SJCRH30 (cell line): ENCODE data around the gene PNP. TPM values are rescaled to one million over a fixed set of nuclear protein-coding genes. Genes with fewer than 3 reads are reported as not detected.

Source experiments
- DNase-seq, 2 experiments: peaks; one replicate each; pipeline ENCODE4 v3.0.0-alpha.2; 2015 to 2020
- H3K27ac ChIP-seq: fragments of 250-450 bp; sonication (Bioruptor Pico); 2 replicates; pipeline ENCODE4 v1.5.1; 2020; ENCODE audit warnings: mild to moderate bottlenecking, moderate library complexity
- H3K27me3 ChIP-seq: fragments of 250-450 bp; sonication (Bioruptor Pico); 2 replicates; pipeline ENCODE4 v1.5.1; 2020; ENCODE audit warnings: mild to moderate bottlenecking, moderate library complexity
- H3K36me3 ChIP-seq: fragments of 250-450 bp; sonication (Bioruptor Pico); 2 replicates; pipeline ENCODE4 v1.5.1; 2020; ENCODE audit warnings: mild to moderate bottlenecking, moderate library complexity
- H3K4me1 ChIP-seq: fragments of 250-450 bp; sonication (Bioruptor Pico); 2 replicates; pipeline ENCODE4 v1.5.1; 2020; ENCODE audit warnings: mild to moderate bottlenecking, moderate library complexity
- H3K4me3 ChIP-seq: fragments of 250-450 bp; sonication (Bioruptor Pico); 2 replicates; pipeline ENCODE4 v1.5.1; 2020; ENCODE audit warnings: mild to moderate bottlenecking, moderate library complexity
- H3K9me3 ChIP-seq: fragments of 250-450 bp; sonication (Bioruptor Pico); replicated peaks from 2 replicates; pipeline ENCODE4 v1.5.1; 2020; ENCODE audit warnings: mild to moderate bottlenecking, moderate library complexity
- total RNA-seq: library from RNA; depleted of rRNA; stranded (reverse); fragments of >200 nt; shearing (Covaris generic); gene quantifications from 2 replicates; pipeline ENCODE4 v1.2.3, GENCODE V29; 2014; rRNA removed

The PNP gene
- total RNA-seq, 1 experiment from 2014 or later: 36.8 TPM

DNA sequence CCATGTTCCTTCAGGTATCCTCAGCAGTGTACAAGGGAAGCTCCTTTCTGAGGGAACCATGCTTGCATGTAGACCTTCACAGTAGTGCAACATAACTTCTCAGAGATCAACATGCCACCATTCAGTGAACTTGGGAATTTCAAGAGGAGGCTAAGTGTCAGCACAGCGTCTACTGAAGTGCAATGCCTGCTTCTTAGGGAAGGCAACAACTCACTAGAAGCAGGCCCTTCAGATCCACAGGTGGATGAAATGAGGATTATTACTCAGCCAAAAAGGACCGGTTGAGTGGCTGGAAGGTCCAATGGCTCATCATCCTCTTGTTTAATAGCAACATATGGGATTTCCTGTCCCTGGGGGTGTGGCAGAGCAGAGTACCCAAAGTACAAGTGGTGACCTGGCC is 54.8 kb downstream of the PNP start:
- no peaks in the 10 kb centered on the region for H3K9me3 ChIP-seq
- H3K4me3 ChIP-seq: no peak overlapping the region
- no peaks in the 10 kb centered on the region for H3K36me3 ChIP-seq
- H3K27me3 ChIP-seq: no peaks in the 10 kb centered on the region
- no peaks in the 10 kb centered on the region for H3K4me1 ChIP-seq
- no peak overlapping the region for H3K27ac ChIP-seq
- DNase-seq: no peak

Other genes starting within 250 kb of the PNP start
- not detected in 2 replicates for gene OR11H6, start 245.7 kb upstream of the PNP start, total RNA-seq
- gene OR11H7, start 240.4 kb upstream of the PNP start, total RNA-seq: not detected in 2 replicates
- not detected in 2 replicates for gene OR11H4, start 230.1 kb upstream of the PNP start, total RNA-seq
- gene TTC5, start 163.5 kb upstream of the PNP start, total RNA-seq: 11.3 and 12.6 TPM in 2 replicates
- gene CCNB1IP1, start 136.1 kb upstream of the PNP start, total RNA-seq: 98.4 and 109 TPM in 2 replicates
- 41.2 and 44.4 TPM in 2 replicates for gene PARP2, start 125.8 kb upstream of the PNP start, total RNA-seq
- gene TEP1, start 55.9 kb upstream of the PNP start, total RNA-seq: 7.2 and 8.8 TPM in 2 replicates
- not detected in 2 replicates for gene KLHL33, start 33.2 kb upstream of the PNP start, total RNA-seq
- gene OSGEP, start 14.6 kb upstream of the PNP start, total RNA-seq: 27.2 and 34.1 TPM in 2 replicates
- gene APEX1, start 14.2 kb upstream of the PNP start, total RNA-seq: 221 and 235 TPM in 2 replicates
- gene PIP4P1, start 8.0 kb upstream of the PNP start, total RNA-seq: 24.2 and 25.0 TPM in 2 replicates
- gene RNASE10, start 36.1 kb downstream of the PNP start, total RNA-seq: not detected in 2 replicates
- gene RNASE9, start 91.6 kb downstream of the PNP start, total RNA-seq: not detected in 2 replicates
- not detected in 2 replicates for gene RNASE11, start 118.6 kb downstream of the PNP start, total RNA-seq
- gene RNASE12, start 122.0 kb downstream of the PNP start, total RNA-seq: not detected in 2 replicates
- gene OR6S1, start 172.3 kb downstream of the PNP start, total RNA-seq: not detected in 2 replicates
- gene RNASE4, start 215.2 kb downstream of the PNP start, total RNA-seq: 0.69 and 0.71 TPM in 2 replicates
- gene ANG, start 219.4 kb downstream of the PNP start, total RNA-seq: 0.49 and 0.79 TPM in 2 replicates